ENCODE data around the gene PLCH1. TPM values are rescaled to one million over a fixed set of nuclear protein-coding genes. Genes with fewer than 3 reads are reported as not detected.

PLCH1 gene
- total and polyA plus RNA-seq, 8 donors = 0.91 to 4.4 (median 2.3) TPM

GRCh38 chr3:155442072-155442471 lies 302.8 kb downstream of the PLCH1 start:
- intact Hi-C loops (cut with DNase I) = no loop called here
- WGBS, 2 donors = 68 to 83% methylated on average over 5 of the region's 5 CpGs
- TF ChIP-seq CTCF (IDR thresholded peaks at IDR 0.05) = no peak
- FAIRE-seq (no peak), ATAC-seq (no peak), DNase-seq (no peak)
- Histone ChIP-seq H3K4me3 (no peak overlapping the region), H3K27ac (no peak overlapping the region), H3K36me3 (no peaks in the 10 kb centered on the region), H3K9me3 (no peaks in the 10 kb centered on the region), H3K4me1 (no peaks in the 10 kb centered on the region), H3K27me3 (no peaks in the 10 kb centered on the region)

- no peaks in the 10 kb centered on the region for H3K36me3 ChIP-seq
- no peaks in the 10 kb centered on the region for H3K9me3 ChIP-seq
- intact Hi-C loops (cut with DNase I) = no loop called here
- TF ChIP-seq CTCF (IDR thresholded peaks at IDR 0.05) = no peak
- no peaks in the 10 kb centered on the region for H3K4me1 ChIP-seq
- H3K27me3 ChIP-seq = no peaks in the 10 kb centered on the region
- H3K4me3 ChIP-seq = no peak overlapping the region
- DNase-seq = no peak
- ATAC-seq = no peak
- FAIRE-seq = no peak
- H3K27ac ChIP-seq = no peak overlapping the region
- WGBS, 2 donors = 49 to 59% methylated on average over 1 of the region's 1 CpG
These were observed 303.4 kb downstream of the PLCH1 start for GRCh38 chr3:155441506-155441905.

- DNase-seq = no peak
- TF ChIP-seq CTCF (IDR thresholded peaks at IDR 0.05) = no peak
- no peak overlapping the region for H3K27ac ChIP-seq
- WGBS, 2 donors = 31 to 33% methylated on average over 2 of the region's 2 CpGs
- H3K9me3 ChIP-seq = no peaks in the 10 kb centered on the region
- FAIRE-seq = no peak
- no peaks in the 10 kb centered on the region for H3K27me3 ChIP-seq
- intact Hi-C loops (cut with DNase I) = no loop called here
- H3K4me1 ChIP-seq = no peaks in the 10 kb centered on the region
- no peak overlapping the region for H3K4me3 ChIP-seq
- no peaks in the 10 kb centered on the region for H3K36me3 ChIP-seq
- ATAC-seq = no peak
These were observed 303.8 kb downstream of the PLCH1 start for GRCh38 chr3:155441026-155441425.

GRCh38 chr3:155435821-155436220 lies 309.1 kb downstream of the PLCH1 start:
- no peak for DNase-seq
- intact Hi-C loops (cut with DNase I) = no loop called here
- Histone ChIP-seq H3K4me1 (no peaks in the 10 kb centered on the region), H3K36me3 (no peaks in the 10 kb centered on the region), H3K27ac (no peak overlapping the region), H3K4me3 (no peak overlapping the region), H3K27me3 (no peaks in the 10 kb centered on the region), H3K9me3 (no peaks in the 10 kb centered on the region)
- ATAC-seq = no peak
- TF ChIP-seq CTCF (IDR thresholded peaks at IDR 0.05) = no peak
- FAIRE-seq = no peak

GRCh38 chr3:155431856-155432570 lies 312.9 kb downstream of the PLCH1 start:
- intact Hi-C loops (cut with DNase I) = no loop called here
- Histone ChIP-seq H3K9me3 (no peaks in the 10 kb centered on the region), H3K27me3 (no peaks in the 10 kb centered on the region), H3K27ac (no peak overlapping the region), H3K4me3 (no peak overlapping the region), H3K4me1 (no peaks in the 10 kb centered on the region), H3K36me3 (no peaks in the 10 kb centered on the region)
- TF ChIP-seq CTCF (IDR thresholded peaks at IDR 0.05) = no peak
- FAIRE-seq (no peak), ATAC-seq (no peak), DNase-seq (no peak)
- 79% methylated on average over 7 of the region's 7 CpGs for WGBS, 2 donors

Measured in pancreas (tissue), 10 donors.